Left ventricle myocardium inferior (tissue), 1 donor: Measurements from ENCODE around the gene CSRP1. TPM values are rescaled to one million over a fixed set of nuclear protein-coding genes. Genes with fewer than 3 reads are reported as not detected.
A peak's percentile ranks its signal among the peaks of the same experiment; 100 is the strongest.

ENCODE experiments used
- DNase-seq: peaks from one replicate; pipeline ENCODE4 v3.0.0-alpha.2; 2020
- H3K27ac ChIP-seq: fragments of 200-600 bp; replicated peaks from 2 replicates; pipeline ENCODE4 v1.8.0; 2021
- H3K27me3 ChIP-seq: fragments of 200-600 bp; 2 replicates; pipeline ENCODE4 v1.8.0; 2021; ENCODE audit warnings: low read depth
- H3K36me3 ChIP-seq: fragments of 200-600 bp; 2 replicates; pipeline ENCODE4 v1.8.0; 2021
- H3K4me1 ChIP-seq: fragments of 200-600 bp; 2 replicates; pipeline ENCODE4 v1.8.0; 2021
- H3K4me3 ChIP-seq: fragments of 200-600 bp; 2 replicates; pipeline ENCODE4 v1.8.0; 2021; ENCODE audit warnings: mild to moderate bottlenecking, moderate library complexity
- H3K9me3 ChIP-seq: fragments of 200-600 bp; replicated peaks from 2 replicates; pipeline ENCODE4 v1.8.0; 2021
- CTCF ChIP-seq: fragments of 200-600 bp; IDR thresholded peaks from 2 replicates; pipeline ENCODE4 v1.8.0; 2021; ENCODE audit warnings: antibody characterized with exemption, mild to moderate bottlenecking, borderline replicate concordance
- intact Hi-C: fragments of 100-400 bp; cut with micrococcal nuclease; formaldehyde crosslinking; loops from one replicate; pipeline ENCODE4 v1.11.0; 2022
- total RNA-seq: library from RNA; stranded (reverse); fragmentation: NEBNext Ultra II Directional; extraction: Animal tissue kit (Norgen Biotek cat#: 25700); gene quantifications from one replicate; pipeline ENCODE4 v1.2.1, GENCODE V29; 2021
- donor health status: DM: no; HTN: yes; CAD: no; lungs with severe emphysema.

Gene CSRP1
- total RNA-seq, 1 donor from 2014 or later = 41.0 TPM

DNA sequence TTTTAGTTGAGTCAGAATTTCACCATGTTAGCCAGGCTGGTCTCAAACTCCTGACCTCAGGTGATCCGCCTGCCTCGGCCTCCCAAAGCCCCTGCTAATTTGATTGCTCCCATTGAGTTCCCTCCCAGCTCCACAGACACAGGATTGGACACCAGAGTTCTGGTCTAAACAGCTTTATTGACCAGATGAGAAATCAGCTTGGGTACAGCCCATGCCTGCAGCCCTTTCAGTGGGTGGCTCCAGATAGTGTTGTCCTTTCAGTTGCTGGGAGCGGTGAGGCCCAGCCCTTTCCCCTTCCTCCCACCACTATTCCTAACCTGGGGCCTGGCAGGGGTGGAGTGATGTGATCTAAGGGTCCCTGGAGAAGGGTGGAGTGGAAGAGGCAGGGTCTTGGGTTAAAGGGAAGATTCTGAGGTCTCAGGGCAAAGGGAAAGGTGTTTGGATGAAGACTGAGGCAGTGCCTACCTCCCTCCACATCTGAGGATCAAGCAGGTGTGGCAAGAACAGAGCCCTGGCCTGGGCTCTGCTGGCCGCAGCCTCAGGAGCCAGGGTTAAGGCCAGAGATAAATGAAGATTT, 23.5 kb downstream of the CSRP1 start:
- H3K36me3 ChIP-seq = peaks cover 40% of the 10 kb centered on the region
- H3K9me3 ChIP-seq = no peaks in the 10 kb centered on the region
- H3K4me3 ChIP-seq = no peak overlapping the region
- H3K4me1 ChIP-seq = peaks cover 51% of the 10 kb centered on the region
- H3K27ac ChIP-seq = no peak overlapping the region
- no peak for TF ChIP-seq CTCF
- no peak for DNase-seq
- no peaks in the 10 kb centered on the region for H3K27me3 ChIP-seq
- intact Hi-C loops = loop anchor here (2.0 kb wide), 1 partner anchor 29 kb away; no protein-coding TSS in a partner anchor

- Histone ChIP-seq H3K9me3 (no peaks in the 10 kb centered on the region), H3K36me3 (peaks cover 36% of the 10 kb centered on the region), H3K4me3 (no peak overlapping the region), H3K27me3 (no peaks in the 10 kb centered on the region), H3K4me1 (peaks cover 44% of the 10 kb centered on the region), H3K27ac (no peak overlapping the region)
- no peak for DNase-seq
- intact Hi-C loops = loop anchor here (2.0 kb wide), 1 partner anchor 30 kb away; no protein-coding TSS in a partner anchor
- TF ChIP-seq CTCF = no peak
Observed at GRCh38 chr1:201482755-201483154, 24.2 kb downstream of the CSRP1 start.

DNA sequence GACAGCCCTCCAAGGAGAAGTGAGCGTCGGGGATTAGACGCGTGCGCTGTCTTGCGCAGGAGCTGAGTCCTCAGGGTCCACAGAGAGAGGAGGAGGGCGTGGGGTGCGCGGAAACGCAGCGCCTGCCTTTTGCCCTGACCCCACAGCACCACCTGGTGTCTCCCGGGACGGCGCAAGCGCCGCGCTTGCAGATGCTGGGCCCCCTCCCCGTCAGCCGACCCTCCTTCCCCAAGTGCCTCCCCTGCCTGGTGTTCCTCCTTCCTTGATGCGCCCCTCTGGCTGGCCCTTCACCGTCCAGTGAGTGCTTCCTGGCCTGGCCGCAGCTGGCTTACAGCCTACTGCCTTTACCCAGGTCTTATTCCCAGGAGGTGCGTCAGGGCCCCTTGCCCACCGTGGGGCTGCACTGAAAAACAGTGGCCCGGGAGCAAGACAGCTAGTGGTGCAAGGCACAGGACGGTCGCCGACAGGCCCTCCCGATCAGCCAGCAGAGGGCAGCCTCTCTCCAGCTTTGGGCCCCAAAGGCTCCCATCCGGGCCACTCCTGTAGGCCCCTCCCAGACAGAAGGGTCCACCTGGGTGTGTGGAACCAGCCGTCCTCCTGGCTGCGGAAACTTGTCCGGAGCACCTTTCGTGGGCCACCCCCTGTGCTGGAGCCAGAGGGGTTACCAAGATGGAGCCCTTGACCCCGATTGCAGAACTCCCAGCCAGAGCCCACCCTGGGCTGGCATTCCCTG, 25.0 kb downstream of the CSRP1 start:
- peak overlapping the region; percentile 73 for H3K27ac ChIP-seq
- no peaks in the 10 kb centered on the region for H3K9me3 ChIP-seq
- H3K36me3 ChIP-seq = peaks cover 31% of the 10 kb centered on the region
- H3K27me3 ChIP-seq = no peaks in the 10 kb centered on the region
- H3K4me3 ChIP-seq = peak overlapping the region; percentile 54
- intact Hi-C loops = loop anchor here (2.0 kb wide), 1 partner anchor 31 kb away; no protein-coding TSS in a partner anchor
- peak; percentile 86 for DNase-seq
- peaks cover 44% of the 10 kb centered on the region for H3K4me1 ChIP-seq
- peak; percentile 93 for TF ChIP-seq CTCF

- no peaks in the 10 kb centered on the region for H3K9me3 ChIP-seq
- H3K4me3 ChIP-seq = peak overlapping the region; percentile 54
- peaks cover 23% of the 10 kb centered on the region for H3K36me3 ChIP-seq
- DNase-seq = no peak
- intact Hi-C loops = no loop called here
- peak overlapping the region; percentile 73 for H3K27ac ChIP-seq
- no peaks in the 10 kb centered on the region for H3K27me3 ChIP-seq
- peaks cover 38% of the 10 kb centered on the region for H3K4me1 ChIP-seq
- TF ChIP-seq CTCF = no peak
Observed at GRCh38 chr1:201481004-201481380, 25.9 kb downstream of the CSRP1 start.

DNA sequence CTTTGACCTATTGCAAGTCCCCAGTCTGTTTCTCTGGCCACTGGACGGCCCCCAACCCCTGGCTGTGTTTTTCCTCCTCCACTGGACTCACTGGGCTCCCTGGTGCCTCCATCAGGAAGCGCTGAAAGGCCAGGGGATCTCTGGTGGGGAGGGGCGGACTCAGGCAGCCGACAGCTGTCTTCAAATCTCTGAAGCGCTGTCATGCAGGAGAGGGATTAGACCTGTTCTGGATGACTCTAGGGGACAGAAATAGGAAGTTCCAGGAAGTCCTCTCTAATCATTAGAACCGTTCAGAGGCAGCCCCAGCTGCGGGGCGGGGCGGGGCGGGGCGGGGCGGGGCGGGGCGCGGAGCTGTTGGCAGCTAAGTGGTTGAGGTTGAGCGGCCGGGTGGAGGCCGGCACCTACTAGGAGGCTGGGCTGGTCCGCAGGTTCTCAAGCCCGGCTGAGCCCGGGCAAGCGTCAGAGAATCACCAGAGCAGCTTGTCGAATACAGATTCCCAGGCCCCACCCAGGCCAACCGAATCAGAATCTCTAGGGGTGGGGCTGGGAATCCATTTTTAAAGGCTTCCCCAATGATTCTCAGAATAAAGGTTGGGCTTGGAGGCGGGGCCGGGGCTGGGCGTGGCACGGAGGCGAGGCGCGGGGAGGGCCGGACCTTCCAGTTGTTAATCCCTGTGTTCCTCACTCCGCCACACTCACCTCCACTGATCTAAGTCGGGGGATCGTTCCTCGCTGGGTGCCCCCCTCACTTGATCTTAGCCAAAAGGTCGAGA, 26.5 kb downstream of the CSRP1 start:
- peak; percentile 78 for DNase-seq
- H3K9me3 ChIP-seq = no peaks in the 10 kb centered on the region
- intact Hi-C loops = no loop called here
- peak overlapping the region; percentile 73 for H3K27ac ChIP-seq
- TF ChIP-seq CTCF = no peak
- H3K4me3 ChIP-seq = peak overlapping the region; percentile 54
- peaks cover 32% of the 10 kb centered on the region for H3K4me1 ChIP-seq
- H3K27me3 ChIP-seq = no peaks in the 10 kb centered on the region
- H3K36me3 ChIP-seq = peaks cover 19% of the 10 kb centered on the region
